Common myeloid progenitor, CD34-positive (primary cell): Measurements from ENCODE around the gene DHTKD1.
"Not testable (repeated sequence)": the region's sequence is repeated elsewhere in the genome, so short reads cannot be mapped to it uniquely, and the experiment has no call there.

Experiments
- CTCF ChIA-PET: fragments of 350-600 bp; sonication (Branson Sonifier 250); formaldehyde crosslinking; loops from one replicate; lab custom pipeline; 2021; ENCODE audit warnings: antibody characterized with exemption; lab: Charles Lee
- POLR2A ChIA-PET: fragments of 350-600 bp; sonication (Branson Sonifier 250); formaldehyde crosslinking; loops from one replicate; lab custom pipeline; 2021; ENCODE audit warnings: antibody characterized with exemption; lab: Charles Lee
- DNase-seq, 3 donors: peaks; one replicate each; pipeline versions ENCODE4 v3.0.0 to v3.0.0-alpha.2; 2013
- H3K27ac ChIP-seq, 2 experiments: 1 replicate in 1 of 2; 2 replicates in 1 of 2; pipeline ENCODE4 v1.7.0; 2013; ENCODE audit warnings: inconsistent platforms in 2 of 2, low read length in 2 of 2, mild to moderate bottlenecking in 2 of 2, low read depth in 1 of 2, moderate library complexity in 1 of 2; ENCODE audit not compliant: severe bottlenecking in 2 of 2, insufficient read depth in 1 of 2, poor library complexity in 1 of 2
- H3K27me3 ChIP-seq, 5 experiments: replicated peaks in 2 of 5; 1 replicate in 3 of 5; 2 replicates in 2 of 5; pipeline versions ENCODE4 v1.6.1 to v1.7.0; 2013; ENCODE audit warnings: low read length in 4 of 5, mild to moderate bottlenecking in 2 of 5, moderate library complexity in 2 of 5, inconsistent platforms in 1 of 5; ENCODE audit not compliant: insufficient read depth in 5 of 5, control insufficient read depth in 4 of 5
- H3K36me3 ChIP-seq, 4 experiments: 1 replicate in 2 of 4; 2 replicates in 2 of 4; pipeline versions ENCODE4 v1.6.1 to v1.7.0; 2013; ENCODE audit warnings: low read length in 3 of 4, control low read depth in 1 of 4, mild to moderate bottlenecking in 1 of 4; ENCODE audit not compliant: control insufficient read depth in 4 of 4, insufficient read depth in 4 of 4
- H3K4me1 ChIP-seq, 4 experiments: 1 replicate in 3 of 4; 2 replicates in 1 of 4; pipeline versions ENCODE4 v1.6.1 to v1.7.1; 2013; ENCODE audit warnings: low read length in 3 of 4, mild to moderate bottlenecking in 3 of 4, control low read depth in 1 of 4, inconsistent platforms in 1 of 4, moderate library complexity in 1 of 4; ENCODE audit not compliant: control insufficient read depth in 4 of 4, insufficient read depth in 4 of 4; ENCODE audit errors: control extremely low read depth in 1 of 4
- H3K4me3 ChIP-seq, 7 experiments: 1 replicate in 4 of 7; 2 replicates in 3 of 7; pipeline versions ENCODE4 v1.5.1 to v1.7.0; 2013; ENCODE audit warnings: mild to moderate bottlenecking in 7 of 7, low read length in 6 of 7, moderate library complexity in 6 of 7, inconsistent platforms in 2 of 7, low read depth in 2 of 7, control low read depth in 1 of 7; ENCODE audit not compliant: insufficient read depth in 4 of 7, control insufficient read depth in 1 of 7; ENCODE audit errors: extremely low read depth in 1 of 7
- H3K9me3 ChIP-seq, 5 experiments: 1 replicate in 4 of 5; 2 replicates in 1 of 5; pipeline versions ENCODE4 v1.6.1 to v1.7.1; 2013; ENCODE audit warnings: low read length in 4 of 5, mild to moderate bottlenecking in 2 of 5, inconsistent platforms in 1 of 5, low read depth in 1 of 5, moderate library complexity in 1 of 5; ENCODE audit not compliant: control insufficient read depth in 4 of 5, insufficient read depth in 2 of 5; ENCODE audit errors: control extremely low read depth in 1 of 5
- WGBS: methylation state at CpG from one replicate; pipeline ENCODE4 v1.1.5; 2013; ENCODE audit not compliant: insufficient coverage; 5-methylcytosine and 5-hydroxymethylcytosine counted together

The DHTKD1 gene

GRCh38 chr10:12160664-12161063 is 91.9 kb downstream of the DHTKD1 start:
- ChIA-PET POLR2A (no interaction called here), CTCF (interaction anchor here (1.2 to 1.9 kb wide), 2 partner anchors 15 to 742 kb away, joined by 3 to 5 read pairs; no protein-coding TSS in a partner anchor)
- WGBS: 100% methylated on average over 3 of the region's 5 CpGs

GRCh38 chr10:12162927-12163326 is 94.2 kb downstream of the DHTKD1 start:
- Histone ChIP-seq H3K27me3 (no peaks in the 10 kb centered on the region), H3K4me1 (no peaks in the 10 kb centered on the region), H3K27ac (no peak overlapping the region), H3K9me3 (no peaks in the 10 kb centered on the region), H3K36me3 (peaks cover 31 to 78% (median 46%) of the 10 kb centered on the region in 4 experiments), H3K4me3 (no peak overlapping the region)
- CTCF ChIA-PET: interaction anchor here (2.1 kb wide), 1 partner anchor 26 kb away, joined by 6 read pairs; no protein-coding TSS in a partner anchor
- 100% methylated on average over 4 of the region's 6 CpGs for WGBS
- POLR2A ChIA-PET: interaction anchor here (0.6 kb wide), 1 partner anchor 80 kb away, joined by 5 read pairs; no protein-coding TSS in a partner anchor
- no peak for DNase-seq

More at GRCh38 chr10:12160664-12161063, 91.9 kb downstream of the DHTKD1 start:
- no peaks in the 10 kb centered on the region for H3K27me3 ChIP-seq
- DNase-seq: no peak
- H3K4me3 ChIP-seq: no peak overlapping the region
- peaks cover 24 to 74% (median 41%) of the 10 kb centered on the region in 4 experiments for H3K36me3 ChIP-seq
- H3K27ac ChIP-seq: no peak overlapping the region
- H3K4me1 ChIP-seq: no peaks in the 10 kb centered on the region
- no peaks in the 10 kb centered on the region for H3K9me3 ChIP-seq

- Histone ChIP-seq H3K9me3 (no peaks in the 10 kb centered on the region), H3K27ac (no peak overlapping the region), H3K4me1 (no peaks in the 10 kb centered on the region), H3K36me3 (peaks cover 29 to 76% (median 49%) of the 10 kb centered on the region in 4 experiments), H3K27me3 (no peaks in the 10 kb centered on the region), H3K4me3 (no peak overlapping the region)
- ChIA-PET CTCF (interaction anchor here (2.1 kb wide), 1 partner anchor 28 kb away, joined by 6 read pairs; no protein-coding TSS in a partner anchor), POLR2A (no interaction called here)
- 97% methylated on average over 10 of the region's 12 CpGs for WGBS
- no peak for DNase-seq
Measured at GRCh38 chr10:12164085-12164484, 95.3 kb downstream of the DHTKD1 start.

GRCh38 chr10:12165036-12165435 is 96.3 kb downstream of the DHTKD1 start:
- no peak for DNase-seq
- ChIA-PET CTCF (no interaction called here), POLR2A (no interaction called here)
- no peaks in the 10 kb centered on the region for H3K4me1 ChIP-seq
- peaks cover 28 to 76% (median 55%) of the 10 kb centered on the region in 4 experiments for H3K36me3 ChIP-seq
- H3K27ac ChIP-seq: no peak overlapping the region
- no peak overlapping the region for H3K4me3 ChIP-seq
- no peaks in the 10 kb centered on the region for H3K9me3 ChIP-seq
- WGBS: no CpG with 5 or more reads among the region's 3 CpGs
- H3K27me3 ChIP-seq: no peaks in the 10 kb centered on the region

GRCh38 chr10:12165999-12166775 is 97.4 kb downstream of the DHTKD1 start:
- Histone ChIP-seq H3K27ac (no peak overlapping the region), H3K4me3 (no peak overlapping the region), H3K27me3 (no peaks in the 10 kb centered on the region), H3K36me3 (peaks cover 27 to 77% (median 60%) of the 10 kb centered on the region in 4 experiments), H3K4me1 (no peaks in the 10 kb centered on the region), H3K9me3 (no peaks in the 10 kb centered on the region)
- WGBS: 96% methylated on average over 6 of the region's 6 CpGs
- no peak for DNase-seq
- ChIA-PET CTCF (interaction anchor here (1.1 kb wide), 1 partner anchor 34 kb away, joined by 3 read pairs; no protein-coding TSS in a partner anchor), POLR2A (no interaction called here)

- peaks cover 19 to 67% (median 46%) of the 10 kb centered on the region in 4 experiments for H3K36me3 ChIP-seq
- H3K27me3 ChIP-seq, H3K4me1 ChIP-seq, H3K4me3 ChIP-seq, POLR2A ChIA-PET, H3K27ac ChIP-seq, H3K9me3 ChIP-seq, DNase-seq: not testable (repeated sequence)
- 100% methylated on average over 1 of the region's 6 CpGs for WGBS
- CTCF ChIA-PET: interaction anchor here (1.0 kb wide), 1 partner anchor 9 kb away, joined by 3 read pairs; no protein-coding TSS in a partner anchor
Measured at GRCh38 chr10:12171512-12171911, 102.8 kb downstream of the DHTKD1 start.
